C1 segment of cervical spinal cord (tissue), 14 donors: ENCODE measurements around the gene YLPM1.

ENCODE experiments used
- DNase-seq, 14 donors: peaks; one replicate each; lab custom pipeline; 2025; lab: John Stamatoyannopoulos, UW

The YLPM1 gene

DNA sequence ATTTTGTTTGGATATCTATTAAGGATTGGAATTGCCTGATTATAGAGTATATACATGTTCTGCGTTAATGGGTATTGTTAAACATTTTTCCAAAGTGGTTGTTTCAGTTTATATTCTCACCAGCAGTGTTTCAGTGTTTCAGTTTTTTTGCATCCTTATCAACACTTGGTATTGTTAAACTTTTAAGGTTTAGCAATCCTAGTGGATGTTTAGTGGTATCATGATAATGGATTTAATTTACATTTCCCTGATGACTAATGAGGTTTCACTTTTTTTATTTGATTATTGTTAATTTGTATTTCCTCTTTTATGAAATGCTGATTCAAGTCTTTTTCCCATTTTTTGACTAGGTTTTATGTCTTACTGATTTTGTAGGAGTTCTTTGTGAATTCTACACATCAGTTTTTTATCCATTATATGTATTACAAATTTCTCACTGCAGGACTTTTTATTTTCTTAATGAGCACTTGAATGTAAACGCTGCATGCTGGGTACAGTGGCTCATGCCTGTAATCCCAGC, 23.7 kb downstream of the YLPM1 start:
- no peak for DNase-seq

DNA sequence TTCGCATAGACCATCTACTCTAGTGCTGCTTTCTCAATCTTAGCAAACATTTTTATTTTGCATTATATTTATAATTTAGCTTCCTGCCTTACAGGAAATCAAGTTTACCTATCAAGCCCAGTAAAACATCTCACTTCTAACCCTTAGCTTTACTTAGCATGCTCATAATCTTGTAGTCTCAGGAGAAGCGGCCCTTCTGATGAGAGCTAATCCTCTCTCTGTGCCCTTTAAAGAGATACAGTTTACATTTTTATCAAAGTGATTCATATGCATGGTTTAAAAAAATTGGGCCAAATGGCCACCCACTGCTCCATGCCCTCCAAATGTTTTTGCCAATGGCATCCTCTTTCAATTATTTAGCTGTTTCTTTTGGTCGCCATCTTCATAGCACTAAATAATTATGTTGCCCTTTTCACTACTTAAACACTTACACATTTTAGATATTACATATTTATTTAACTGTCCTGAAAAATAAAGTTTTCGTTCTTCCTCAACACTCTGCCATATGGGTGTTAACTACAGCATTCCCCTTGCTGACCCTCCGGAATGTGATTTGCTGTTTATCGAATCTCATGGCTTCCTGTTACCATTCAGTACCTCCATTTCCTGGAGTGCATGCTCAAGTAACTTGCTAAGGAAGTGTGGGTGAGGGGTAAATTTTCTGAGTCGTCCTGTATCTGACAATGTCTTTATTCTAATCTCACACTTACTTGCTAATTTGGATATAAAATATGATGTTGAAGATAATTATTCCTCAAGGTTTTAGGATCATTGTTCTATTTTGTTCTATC, 29.3 kb downstream of the YLPM1 start:
- DNase-seq, result no peak

DNA sequence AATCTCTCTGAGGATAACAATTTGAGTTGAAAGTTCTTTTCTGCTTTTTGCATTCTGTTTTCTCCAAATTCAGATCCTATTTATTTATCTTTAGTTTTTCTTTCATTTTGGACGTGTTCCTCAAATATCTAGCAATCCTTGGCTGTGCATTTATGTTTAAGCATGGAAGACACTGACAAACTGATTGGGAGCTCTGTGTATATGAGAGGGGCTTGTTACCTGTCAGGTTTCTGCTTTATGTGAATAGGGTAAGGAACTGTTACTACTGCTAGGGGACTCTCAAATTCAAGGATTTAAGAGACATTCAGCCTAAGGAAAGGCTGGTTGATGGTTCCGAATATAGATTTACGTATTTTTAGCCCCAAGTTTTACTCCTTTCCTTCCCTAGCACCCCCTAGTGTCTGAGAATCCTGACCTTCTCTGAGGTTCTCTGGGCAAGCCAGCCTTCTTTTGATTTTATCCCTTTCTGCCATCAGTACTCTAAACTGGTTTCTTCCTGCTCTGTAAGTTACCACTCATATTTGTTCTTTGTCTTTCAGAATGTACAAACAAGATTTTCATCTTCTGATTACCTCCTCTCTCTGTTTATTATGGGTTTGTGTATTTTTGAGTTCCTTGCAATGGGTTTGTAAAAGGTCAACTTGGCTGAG, 30.5 kb downstream of the YLPM1 start:
- DNase-seq, result no peak

DNA sequence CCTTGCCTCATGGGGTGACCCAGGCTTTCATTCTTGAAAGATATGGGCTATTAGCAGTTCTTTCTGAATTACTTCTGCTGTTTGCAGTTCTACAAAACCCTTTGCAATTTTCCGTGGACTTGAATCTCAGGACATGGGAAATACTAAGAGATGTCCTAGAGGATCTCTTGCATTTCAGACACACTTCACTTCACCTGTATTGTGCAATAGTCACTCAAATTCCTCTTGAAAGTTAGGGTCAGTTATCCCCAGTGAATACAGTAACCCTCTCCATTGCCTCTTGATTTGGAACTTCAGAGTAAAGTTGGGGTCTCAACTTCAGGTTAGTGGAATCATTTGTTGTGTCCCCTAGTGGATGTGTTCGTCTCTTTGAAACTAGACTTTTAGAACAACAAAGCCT, 31.8 kb downstream of the YLPM1 start:
- no peak for DNase-seq

DNA sequence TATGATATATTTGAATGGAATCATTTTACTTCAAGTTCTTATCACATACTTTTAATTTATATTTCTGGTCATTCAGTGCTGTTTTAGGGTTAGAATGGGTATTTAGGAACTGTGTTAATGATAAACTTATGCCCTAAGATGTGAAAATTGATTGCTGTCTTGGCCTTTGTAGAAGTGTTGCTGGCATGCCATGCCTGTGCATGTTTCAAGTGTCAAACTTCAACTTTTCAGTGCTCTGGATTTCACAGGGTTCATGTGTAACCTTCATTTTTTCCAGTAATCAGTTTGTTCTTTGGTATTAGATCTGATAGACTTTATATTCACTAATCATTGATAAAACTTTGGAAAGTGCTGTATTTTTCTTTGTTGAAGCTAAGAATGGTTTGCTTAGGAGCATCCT, 36.6 kb downstream of the YLPM1 start:
- DNase-seq, result no peak

DNA sequence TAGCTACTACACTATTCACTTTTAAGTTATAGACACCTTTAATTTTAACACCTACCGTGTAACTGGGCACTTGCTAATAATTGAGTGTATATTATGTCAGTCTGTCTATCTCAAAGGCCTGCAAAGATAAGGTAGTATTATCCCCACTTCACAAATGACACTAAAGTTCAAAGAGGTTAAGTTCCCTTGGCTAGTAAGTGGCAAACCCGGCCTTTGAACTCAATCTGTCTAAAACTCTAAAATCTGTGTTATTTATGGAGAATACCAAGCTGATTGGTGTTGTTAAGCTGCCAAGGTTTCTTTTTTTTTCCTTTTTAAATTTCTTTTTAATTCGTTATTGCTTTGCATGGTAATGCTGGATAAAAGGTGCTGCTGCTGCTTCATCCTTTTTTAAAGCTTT, 37.7 kb downstream of the YLPM1 start:
- no peak for DNase-seq

DNA sequence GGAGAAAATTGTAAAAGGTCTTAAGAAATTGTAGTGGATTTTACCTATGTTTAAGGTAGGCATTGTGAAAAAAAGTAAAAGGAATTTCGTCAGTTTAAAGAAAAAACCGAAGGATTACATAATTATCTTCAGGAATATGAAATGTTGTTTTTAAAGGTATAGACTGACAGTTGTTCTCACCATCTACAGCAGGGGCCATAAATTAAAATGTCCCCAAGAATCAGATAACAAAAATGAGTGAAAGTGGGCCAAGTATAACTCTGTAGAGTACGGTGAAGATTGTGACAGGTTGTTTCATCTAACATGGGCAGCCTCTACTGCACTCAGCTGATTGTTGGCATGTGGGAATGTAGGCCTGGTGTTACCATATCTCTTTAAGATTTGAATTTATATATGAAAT, 38.3 kb downstream of the YLPM1 start:
- DNase-seq, result no peak

DNA sequence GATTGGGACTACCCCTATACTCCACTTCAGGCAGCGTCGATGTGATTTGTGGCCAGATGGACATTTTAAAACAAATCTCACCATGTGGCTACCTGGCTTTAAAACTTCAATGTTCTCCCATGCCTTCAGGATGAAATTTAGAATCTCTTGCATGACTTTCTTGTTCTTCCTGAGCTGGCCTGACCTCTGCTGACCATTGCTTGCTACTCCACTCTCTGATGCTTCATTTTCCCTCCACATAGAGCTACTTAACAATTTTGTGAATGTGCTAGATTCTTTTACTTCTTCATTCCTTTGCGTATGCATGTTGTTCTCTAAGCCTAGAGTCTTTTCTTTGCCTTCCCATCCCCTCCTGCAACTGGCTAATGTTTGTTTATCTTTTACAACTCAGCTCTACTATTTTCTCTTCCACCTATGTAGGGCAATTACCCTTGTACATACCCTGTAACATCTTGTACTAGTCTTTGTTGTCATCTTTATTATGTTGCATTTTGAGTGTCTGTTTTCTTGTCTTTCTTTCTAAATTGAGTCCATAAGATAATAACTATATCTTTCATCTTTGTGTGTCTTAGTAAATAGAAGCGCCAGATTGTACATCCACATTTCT, 41.2 kb downstream of the YLPM1 start:
- DNase-seq, result no peak

DNA sequence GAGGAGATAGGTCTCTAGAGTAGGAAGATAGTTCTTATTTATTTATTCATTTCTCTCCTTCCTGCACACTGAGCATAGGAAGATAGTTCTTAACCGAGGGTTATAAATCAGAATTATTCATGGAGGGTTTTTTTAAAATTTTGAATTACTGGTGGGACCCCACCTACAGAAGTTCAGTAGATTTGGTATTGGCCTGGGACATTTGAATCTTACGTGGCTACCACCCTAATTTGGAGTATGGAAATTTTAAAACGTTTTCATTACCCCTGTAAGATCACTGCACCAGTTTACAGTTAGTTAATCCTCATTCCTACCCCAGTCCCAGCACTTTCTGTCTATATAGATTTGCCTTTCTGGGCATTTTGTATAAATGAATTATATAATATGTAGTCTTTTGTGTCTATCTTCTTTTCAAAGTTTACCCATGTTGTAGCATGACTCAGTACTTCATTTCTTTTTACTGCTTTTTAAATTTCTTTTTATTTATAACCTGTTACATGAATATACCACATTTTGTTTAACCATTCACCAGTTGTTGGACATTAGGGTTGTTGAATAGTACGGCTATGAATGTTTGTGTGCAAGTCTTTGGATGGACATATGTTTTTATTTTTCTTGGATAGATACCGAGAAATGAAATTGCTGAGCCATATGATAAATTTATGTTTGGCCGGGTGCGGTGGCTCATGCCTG, 44.9 kb downstream of the YLPM1 start:
- DNase-seq, result no peak

DNA sequence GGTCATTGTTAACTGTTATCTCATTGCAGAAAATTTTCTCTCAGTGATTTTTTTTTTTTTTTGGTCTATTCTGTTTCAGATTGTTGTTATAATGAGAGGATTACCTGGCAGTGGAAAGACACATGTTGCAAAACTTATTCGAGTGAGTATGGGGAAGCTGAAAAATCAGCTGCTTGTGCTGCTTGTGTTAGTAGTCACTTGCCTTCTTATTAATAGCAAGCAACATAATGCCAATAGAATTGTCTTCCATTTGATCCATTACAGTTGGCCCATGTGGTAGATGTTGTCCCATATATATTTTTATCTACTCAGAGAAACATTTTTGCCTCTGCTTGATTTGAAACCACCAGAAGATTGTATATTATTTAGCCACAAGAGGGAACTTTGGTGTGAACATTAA, 53.0 kb downstream of the YLPM1 start:
- no peak for DNase-seq

DNA sequence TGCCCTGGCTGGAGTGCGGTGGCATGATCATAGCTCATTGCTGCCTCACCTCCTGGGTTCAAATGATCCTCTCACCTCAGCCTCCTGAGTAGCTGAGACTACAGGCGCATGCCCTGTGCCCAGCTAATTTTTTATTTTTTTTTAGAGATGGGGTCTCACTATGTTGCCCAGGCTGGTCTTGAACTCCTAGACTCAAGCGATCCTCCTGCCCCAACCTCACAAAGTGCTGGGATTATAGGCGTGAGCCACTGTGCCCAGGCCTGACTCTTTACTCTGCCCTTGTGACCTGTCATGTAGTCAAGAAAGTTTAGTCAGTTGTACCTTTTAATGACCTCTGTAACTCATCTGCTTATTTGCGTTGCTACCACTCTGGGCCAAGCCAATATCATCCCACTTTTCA, 57.2 kb downstream of the YLPM1 start:
- DNase-seq, result no peak

DNA sequence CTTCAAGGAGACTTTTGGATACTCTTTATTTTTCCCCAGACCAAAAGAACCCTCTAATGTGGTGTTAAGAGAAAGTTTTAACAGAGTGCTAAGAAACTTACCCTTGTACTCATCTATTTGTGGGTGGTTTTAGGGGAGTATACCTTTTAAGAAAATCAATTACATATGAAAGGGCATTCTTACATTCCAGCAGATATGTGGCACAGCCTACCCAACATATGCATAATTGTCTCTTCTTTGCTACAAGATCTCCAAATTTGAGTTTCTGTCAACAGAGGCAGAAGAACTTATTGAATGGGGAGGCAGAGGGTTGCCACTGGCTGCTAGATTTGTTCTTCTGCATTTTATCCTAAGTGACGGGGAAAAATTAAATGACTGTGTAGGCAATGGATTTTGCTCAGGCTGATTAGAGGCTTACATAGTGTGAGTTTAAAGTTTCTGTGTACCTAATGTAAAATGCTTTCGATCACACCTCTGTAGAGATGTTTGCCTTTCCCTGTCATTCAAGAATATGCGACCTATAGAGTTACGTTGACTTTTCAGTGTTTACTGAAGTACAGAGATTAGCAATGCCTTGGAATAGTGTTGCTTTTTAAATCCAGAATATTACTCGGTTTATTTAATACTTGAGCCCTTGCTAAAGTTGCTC, 58.3 kb downstream of the YLPM1 start:
- DNase-seq, result no peak

DNA sequence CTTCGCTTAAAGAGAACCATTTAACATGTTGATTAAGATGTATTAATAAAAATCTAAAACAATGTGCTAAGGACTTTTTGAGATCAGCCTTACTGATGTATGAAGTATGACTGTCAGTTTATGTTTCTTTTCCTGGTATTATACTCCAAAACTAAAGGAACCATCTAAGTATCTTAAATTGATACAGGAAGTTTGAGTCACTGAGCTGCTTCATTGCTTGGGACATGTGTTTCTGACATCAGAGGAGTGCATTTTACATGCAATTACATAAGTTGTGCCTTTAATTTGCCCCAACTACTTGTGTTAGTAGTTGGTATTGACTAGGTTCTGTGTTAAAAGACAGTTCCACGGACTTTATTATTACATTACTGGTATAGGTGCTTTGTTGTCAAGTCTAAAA, 61.9 kb downstream of the YLPM1 start:
- DNase-seq, result no peak

DNA sequence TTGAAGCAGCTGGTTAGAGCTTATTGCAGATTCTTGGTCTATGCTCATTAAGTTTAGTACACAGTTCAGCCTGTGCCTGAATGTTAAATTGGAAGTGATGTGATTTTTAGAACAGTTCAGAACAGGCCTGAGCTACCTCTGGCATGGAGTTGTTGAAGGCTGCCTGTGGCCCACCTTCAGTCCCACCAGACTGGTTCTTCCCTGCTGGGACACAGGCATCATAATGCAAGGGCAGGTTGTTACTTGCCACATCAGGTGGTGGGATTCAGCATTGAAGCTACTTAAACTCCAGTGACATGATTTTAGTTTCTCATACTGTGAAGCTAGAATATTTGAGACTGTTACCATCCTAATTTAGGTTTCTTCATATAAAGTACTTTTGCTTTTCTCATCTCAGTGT, 63.5 kb downstream of the YLPM1 start:
- DNase-seq, result no peak

DNA sequence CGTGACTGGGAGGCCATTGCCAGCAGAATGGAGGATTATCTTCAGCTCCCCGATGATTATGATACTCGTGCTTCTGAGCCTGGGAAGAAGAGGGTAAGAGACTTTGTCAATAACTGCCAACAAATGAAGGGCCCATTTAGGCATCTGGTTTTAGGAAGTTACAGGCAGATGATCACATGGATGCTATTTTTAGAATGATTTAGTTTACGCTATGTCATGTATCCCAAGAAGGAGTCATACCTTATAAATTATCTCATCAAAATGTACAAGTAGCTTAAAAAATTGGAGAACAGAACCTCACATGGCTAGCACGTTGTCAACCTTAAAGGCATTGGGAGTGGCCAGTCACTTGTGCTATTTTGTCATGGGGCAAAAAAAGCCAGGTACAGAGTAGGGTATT, 66.1 kb downstream of the YLPM1 start:
- no peak for DNase-seq

DNA sequence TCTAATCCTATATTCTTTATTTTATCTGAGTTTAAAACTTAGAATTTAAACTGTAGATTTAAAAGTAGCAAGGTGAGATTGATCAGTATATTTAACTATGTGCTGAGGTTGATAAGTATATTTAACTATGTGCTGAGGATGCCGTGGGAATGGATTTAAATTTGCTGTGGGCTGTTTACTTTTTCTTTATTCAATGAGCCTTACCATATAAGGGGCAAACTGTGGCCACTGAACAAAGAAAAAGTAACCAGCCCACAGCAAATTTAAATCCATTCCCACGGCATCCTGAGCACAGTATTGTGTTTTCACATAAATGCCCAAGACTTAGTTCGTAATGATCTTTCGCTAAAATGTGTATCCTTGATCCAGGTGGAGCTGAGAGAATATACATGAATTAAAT, 69.7 kb downstream of the YLPM1 start:
- DNase-seq, result no peak

DNA sequence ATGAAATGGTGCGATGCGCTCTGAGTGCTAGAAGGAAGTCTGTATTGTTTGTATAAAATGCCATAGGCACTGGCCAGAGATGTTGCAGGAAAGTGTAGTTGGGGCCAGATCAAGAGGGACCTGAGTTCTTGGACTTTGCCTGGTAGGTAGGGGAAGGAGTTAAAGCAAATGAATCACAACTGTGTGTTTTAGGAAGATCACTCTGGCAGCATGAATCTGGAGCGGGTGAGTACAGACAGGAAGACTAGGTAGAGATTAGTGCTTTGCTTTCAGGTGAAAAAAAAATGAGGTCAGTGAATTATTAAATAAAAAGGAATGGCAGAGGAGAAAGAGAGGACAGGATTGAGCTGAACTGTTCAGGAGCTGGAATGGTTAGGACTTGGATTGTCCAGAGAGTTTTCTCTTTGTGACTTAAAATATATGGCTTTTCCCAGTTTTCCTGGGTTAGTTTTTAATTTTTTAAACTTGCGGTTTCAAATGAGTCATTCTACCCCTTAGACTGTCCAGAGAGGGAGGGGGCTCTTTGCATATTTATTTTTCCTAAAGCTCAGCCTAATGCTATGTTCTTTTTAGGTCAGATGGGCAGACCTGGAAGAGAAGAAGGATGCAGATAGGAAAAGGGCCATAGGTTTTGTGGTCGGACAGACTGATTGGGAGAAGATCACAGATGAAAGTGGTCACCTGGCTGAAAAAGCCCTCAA, 71.7 kb downstream of the YLPM1 start:
- no peak for DNase-seq

DNA sequence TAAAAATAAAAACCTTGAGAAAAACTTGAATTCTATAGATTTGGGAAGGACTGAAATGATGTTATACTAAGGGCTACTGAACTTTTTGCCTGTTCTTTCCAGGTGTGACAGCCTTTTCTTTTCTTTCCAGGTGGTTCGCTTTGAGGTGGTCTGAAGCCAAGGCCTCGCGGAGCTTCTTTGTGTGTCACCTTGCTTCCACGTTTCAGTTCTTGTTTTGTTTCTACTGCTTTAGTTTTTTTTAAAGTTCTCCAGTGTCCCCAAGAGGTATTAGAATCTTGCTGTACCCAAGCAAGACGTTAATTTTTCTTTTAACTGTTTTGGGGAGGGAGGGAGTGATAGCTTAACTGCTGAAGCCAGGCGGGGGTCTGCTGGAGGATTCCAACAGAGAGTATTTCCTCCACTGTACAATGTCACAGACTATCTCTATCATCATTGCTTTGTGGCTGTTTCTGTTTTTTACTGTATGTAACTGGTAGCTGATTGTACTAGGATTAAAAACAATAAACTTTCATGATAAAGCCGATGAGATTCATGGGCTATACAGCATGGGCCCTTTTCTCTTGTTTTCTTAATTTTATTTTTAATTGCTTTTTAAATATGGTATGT, 72.6 kb downstream of the YLPM1 start:
- DNase-seq, result no peak

DNA sequence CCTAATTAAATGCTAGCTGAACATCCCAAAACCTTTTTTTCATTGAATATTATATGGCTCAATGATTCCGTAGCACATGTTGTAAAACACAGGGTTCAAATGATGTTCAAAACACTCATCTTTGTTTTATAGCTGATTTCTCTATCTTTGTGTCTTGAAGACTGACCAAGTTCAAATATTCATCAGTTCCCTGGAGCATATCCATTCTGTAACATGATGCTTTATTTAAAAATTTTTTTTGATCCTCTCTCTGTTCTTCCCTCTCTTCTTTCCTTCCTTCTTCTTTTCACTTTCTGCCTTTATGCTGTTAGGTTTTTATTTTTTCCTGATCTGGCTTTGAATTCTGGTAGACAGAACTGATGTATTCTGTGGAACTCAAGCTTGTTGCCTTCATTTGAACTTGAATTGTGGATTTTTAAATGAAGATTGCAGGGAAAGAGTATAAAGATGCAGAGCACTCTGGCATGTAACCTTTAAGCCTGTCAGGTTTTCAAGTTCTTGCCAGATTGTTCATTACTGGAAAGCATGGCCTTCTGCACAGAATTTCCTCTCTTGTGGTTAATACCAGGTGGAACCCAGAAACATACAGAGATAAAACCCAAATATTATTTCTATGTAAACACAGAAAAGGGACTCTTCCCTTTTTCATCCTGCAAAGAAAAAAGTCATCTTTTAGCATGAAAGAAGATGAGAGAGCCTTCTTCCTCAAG, 73.3 kb downstream of the YLPM1 start:
- DNase-seq, result no peak

DNA sequence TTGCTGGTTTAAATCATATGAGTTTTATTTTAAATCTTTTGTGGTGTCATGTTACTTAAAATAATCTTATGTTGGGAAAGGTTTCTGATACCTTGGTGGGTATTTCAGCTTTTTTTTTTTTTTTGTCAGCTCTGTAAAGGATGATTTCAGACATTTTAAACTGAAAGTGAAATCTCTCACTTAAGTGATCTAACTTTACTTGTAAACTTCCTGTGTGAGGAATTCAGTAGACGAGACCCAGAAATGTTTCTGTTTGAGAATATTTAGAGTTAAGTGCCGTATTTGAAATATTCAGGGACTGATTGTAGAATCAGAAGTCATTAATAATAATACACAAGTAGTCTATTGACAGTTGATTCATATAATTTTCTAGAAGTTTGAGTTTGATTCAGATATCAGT, 75.0 kb downstream of the YLPM1 start:
- no peak for DNase-seq
